Colon (tissue), 2 donors: ENCODE measurements around the gene NUTF2.
"Not testable (repeated sequence)": the region's sequence is repeated elsewhere in the genome, so short reads cannot be mapped to it uniquely, and the experiment has no call there.

Experiments
- FAIRE-seq: peaks from 2 replicates; lab custom pipeline; 2012; peaks lifted over from hg19 to GRCh38; lab: Jason Lieb, UNC
- donor health status: control.
- donor health status: control.

NUTF2 gene

GRCh38 chr16:67864044-67864443 is 17.3 kb downstream of the NUTF2 start:
- not testable (repeated sequence) for FAIRE-seq

GRCh38 chr16:67864594-67864993 is 17.9 kb downstream of the NUTF2 start:
- FAIRE-seq: no peak

DNA sequence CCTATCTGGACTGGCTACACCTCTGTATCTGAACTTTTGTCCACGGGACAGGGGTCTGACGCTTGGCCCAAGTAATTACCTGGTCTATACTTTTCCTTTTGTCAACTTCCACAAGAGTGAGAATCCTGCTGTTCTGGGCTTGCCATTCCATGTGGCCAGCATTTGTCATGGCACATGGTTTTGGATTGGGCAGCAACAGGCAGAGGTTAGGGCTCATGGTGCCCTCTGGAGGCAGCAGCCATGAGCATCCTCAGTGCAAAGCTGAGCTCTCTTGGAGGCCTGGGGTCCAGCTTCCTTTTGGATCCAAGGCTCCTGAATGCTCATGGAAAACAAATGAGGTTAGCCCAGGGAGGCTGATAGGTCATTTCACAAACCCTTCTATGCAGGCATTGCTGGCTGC is 18.6 kb downstream of the NUTF2 start:
- no peak for FAIRE-seq

GRCh38 chr16:67868290-67868689 is 21.6 kb downstream of the NUTF2 start:
- FAIRE-seq: no peak

DNA sequence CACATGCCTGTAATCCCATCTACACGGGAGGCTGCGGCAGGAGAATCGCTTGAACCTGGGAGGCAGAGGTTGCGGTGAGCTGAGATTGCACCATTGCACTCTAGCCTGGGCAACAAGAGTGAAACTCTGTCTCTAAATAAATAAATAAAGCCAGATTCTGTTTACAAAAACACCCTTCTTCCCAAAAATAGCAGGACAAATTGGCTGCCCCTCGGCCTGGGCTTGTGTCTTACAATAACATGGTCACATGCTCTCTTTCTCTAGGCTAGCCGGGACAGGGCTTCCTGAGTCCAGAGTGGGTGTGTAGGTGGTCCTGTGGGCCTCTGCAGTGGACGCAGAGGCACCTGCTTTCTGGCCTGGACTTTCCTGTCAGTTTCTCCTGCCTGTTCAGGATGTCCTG is 22.9 kb downstream of the NUTF2 start:
- FAIRE-seq: no peak

DNA sequence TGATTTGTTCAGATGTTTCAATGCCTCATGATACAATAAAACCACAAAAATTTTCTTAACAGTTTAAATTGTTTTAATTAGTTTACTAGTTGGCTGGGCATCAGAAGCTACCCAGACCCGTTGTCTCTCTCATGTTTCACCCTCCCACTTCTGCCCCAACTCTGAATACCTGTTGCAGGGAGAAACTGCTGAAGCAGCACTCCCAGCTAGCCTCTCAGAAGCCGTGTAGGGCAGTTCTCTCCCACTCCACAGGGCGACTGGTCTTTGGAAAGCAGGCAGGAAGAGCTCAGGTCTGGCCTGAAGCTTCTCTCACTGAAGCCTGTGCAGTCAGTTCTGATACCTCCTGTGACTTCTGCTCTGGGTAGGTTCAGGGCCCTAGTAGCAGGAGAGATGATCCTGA is 24.5 kb downstream of the NUTF2 start:
- no peak for FAIRE-seq

DNA sequence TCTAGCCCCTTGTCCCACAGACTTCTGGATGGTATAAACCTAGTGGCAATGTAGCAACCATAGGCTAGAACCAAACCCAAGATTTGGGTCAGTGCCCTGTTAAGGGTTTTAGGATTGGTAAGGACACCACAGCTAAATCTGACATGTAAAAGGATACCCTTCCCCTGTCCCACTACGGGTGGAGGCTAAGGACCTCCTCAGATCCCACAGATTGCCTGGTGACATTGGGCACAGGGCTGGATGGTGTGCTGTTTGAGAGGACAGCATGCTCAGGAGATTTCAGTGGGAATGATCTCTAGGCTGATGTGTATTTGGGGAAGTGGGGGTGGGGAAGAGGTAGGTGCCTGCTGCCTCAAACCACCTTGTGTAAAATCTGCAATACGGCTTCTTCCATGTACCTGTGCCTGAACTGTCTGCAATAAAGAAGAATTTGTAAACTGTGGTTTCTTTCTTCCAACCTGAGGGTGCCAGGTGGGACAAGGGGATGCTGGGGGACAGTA is 25.4 kb downstream of the NUTF2 start:
- no peak for FAIRE-seq

- FAIRE-seq: no peak
Measured at GRCh38 chr16:67872631-67873434, 26.1 kb downstream of the NUTF2 start, which contains the start of gene EDC4. TSS of gene EDC4 (plus strand) at chr16:67873052. CDS start at chr16:67873262, 210 bp downstream.

GRCh38 chr16:67873435-67874370 is 27.0 kb downstream of the NUTF2 start:
- FAIRE-seq: no peak

GRCh38 chr16:67874372-67874771 is 27.6 kb downstream of the NUTF2 start:
- FAIRE-seq: no peak

DNA sequence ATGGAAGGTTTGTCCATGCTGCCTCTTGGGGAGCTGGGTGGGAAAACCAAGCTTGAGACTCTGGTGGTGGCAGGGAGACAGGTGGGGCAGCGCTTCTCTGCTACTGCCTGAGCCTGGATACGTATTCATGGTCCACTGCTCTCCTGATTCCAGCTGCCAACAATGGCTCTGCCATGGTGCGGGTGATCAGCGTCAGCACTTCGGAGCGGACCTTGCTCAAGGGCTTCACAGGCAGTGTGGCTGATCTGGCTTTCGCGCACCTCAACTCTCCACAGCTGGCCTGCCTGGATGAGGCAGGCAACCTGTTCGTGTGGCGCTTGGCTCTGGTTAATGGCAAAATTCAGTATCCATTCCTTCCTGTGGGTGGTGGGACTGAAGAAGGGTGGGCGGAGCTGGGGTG is 30.3 kb downstream of the NUTF2 start:
- no peak for FAIRE-seq

- FAIRE-seq: no peak
Measured at GRCh38 chr16:67878232-67878631, 31.5 kb downstream of the NUTF2 start.

GRCh38 chr16:67878846-67879245 is 32.1 kb downstream of the NUTF2 start:
- no peak for FAIRE-seq

GRCh38 chr16:67879462-67879861 is 32.7 kb downstream of the NUTF2 start:
- no peak for FAIRE-seq

- FAIRE-seq: no peak
Measured at GRCh38 chr16:67879936-67880335, 33.2 kb downstream of the NUTF2 start.

- no peak for FAIRE-seq
Measured at GRCh38 chr16:67880584-67880983, 33.9 kb downstream of the NUTF2 start.

GRCh38 chr16:67881621-67882161 is 35.0 kb downstream of the NUTF2 start:
- FAIRE-seq: no peak

GRCh38 chr16:67882374-67883145 is 35.8 kb downstream of the NUTF2 start:
- FAIRE-seq: no peak

GRCh38 chr16:67883146-67883871 is 36.6 kb downstream of the NUTF2 start:
- no peak for FAIRE-seq

DNA sequence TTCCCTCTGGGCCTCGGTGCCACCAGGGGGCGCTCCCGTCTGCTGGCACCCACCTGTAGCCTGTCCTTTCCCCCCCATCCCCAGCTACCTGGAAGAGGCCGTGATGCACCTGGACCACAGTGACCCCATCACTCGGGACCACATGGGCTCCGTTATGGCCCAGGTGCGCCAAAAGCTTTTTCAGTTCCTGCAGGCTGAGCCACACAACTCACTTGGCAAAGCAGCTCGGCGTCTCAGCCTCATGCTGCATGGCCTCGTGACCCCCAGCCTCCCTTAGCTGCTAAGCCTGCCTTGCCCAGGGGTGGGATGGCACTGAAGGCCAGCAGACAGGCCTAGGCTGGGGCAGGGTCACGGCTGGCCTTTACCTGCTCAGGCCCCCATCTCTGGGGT is 37.1 kb downstream of the NUTF2 start:
- no peak for FAIRE-seq

DNA sequence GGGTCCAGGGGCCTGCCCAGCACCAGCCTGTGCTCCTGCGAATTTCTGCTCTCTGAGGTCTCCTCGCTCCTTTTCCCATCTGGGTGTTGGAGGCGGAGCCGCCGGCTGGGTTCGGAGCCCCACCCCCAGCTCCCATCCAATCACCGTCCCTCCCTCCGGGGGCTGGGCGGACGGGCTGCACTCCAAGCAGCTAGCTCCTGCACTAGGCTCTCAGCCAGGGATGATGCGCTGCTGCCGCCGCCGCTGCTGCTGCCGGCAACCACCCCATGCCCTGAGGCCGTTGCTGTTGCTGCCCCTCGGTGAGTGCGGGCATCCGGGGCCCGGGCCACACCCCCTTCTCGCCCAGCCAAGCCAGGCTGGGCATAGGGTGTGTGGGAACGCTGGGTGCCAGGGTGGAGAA is 38.0 kb downstream of the NUTF2 start, which contains the start of gene NRN1L:
Gene NRN1L, plus strand, starts transcription at position 202 of the 400 bp plus-strand sequence. Its CDS starts 19 bp downstream, at position 221.
- FAIRE-seq: no peak
